Measurements from ENCODE around the gene ACOX2. TPM values are rescaled to one million over a fixed set of nuclear protein-coding genes. Genes with fewer than 3 reads are reported as not detected.

Gene ACOX2
- total and polyA plus RNA-seq, 2 of the 13 experiments (the other 11 are each of a cell fraction or from before 2014, with no cell fraction given), result 42.6 to 98.5 TPM

- Histone ChIP-seq H3K27ac (ENCODE audit: extremely low read length, insufficient read depth, low read length) (no peak overlapping the region), H3K9ac (ENCODE audit: insufficient read depth, low read depth, low read length) (no peak overlapping the region), H3K79me2 (ENCODE audit: insufficient read depth, low read length) (no peaks in the 10 kb centered on the region), H3K4me2 (ENCODE audit: low read depth, low read length) (no peak overlapping the region), H3K27me3 (ENCODE audit: control insufficient read depth in 1 of 2, insufficient read depth in 2 of 2, low read length in 2 of 2) (no peaks in the 10 kb centered on the region), H3K4me1 (ENCODE audit: insufficient read depth, low read length) (peaks cover 72% of the 10 kb centered on the region), H3K4me3 (replicated peaks in 1 of 3; ENCODE audit: insufficient read depth in 1 of 3, low read depth in 2 of 3, low read length in 3 of 3) (no peak overlapping the region), H3K36me3 (replicated peaks in 1 of 2; ENCODE audit: control insufficient read depth in 1 of 2, insufficient read depth in 2 of 2, low read length in 2 of 2) (no peaks in the 10 kb centered on the region), H4K20me1 (ENCODE audit: insufficient read depth, low read length) (no peaks in the 10 kb centered on the region), H2AFZ (ENCODE audit: low read length) (no peak overlapping the region), H3K9me3 (ENCODE audit: low read length) (no peaks in the 10 kb centered on the region)
- POLR2A ChIA-PET, result interaction anchor here (1.4 to 1.7 kb wide), 2 partner anchors 13 to 18 kb away, joined by 3 read pairs; partner anchors contain the start of gene KCTD6
- BruUV-seq (replicated peaks), result no TSS peak
- ATAC-seq (no peak), FAIRE-seq (no peak), DNase-seq (ENCODE audit: low spot score) (no peak)
- 100% methylated on average over 1 of the region's 1 CpG for WGBS (ENCODE audit: low lambda C conversion rate)
- CTCF ChIA-PET (ENCODE audit: low intra/inter-chr PET ratio, low total read pairs), result no interaction called here
- in situ Hi-C loops (cut with HindIII; ENCODE audit: extremely low pct_ligation_motif_present, low pct_unique_long_range_greater_than_20kb) (no loop called here), intact Hi-C loops (cut with micrococcal nuclease; ENCODE audit: unreplicated experiment) (loop anchor here (5.0 kb wide), 1 partner anchor 36 kb away; no protein-coding TSS in a partner anchor)
- TF ChIP-seq ERF (CRISPR knock-in tag; IDR thresholded peaks at IDR 0.05) (no peak), HHEX (CRISPR knock-in tag; IDR thresholded peaks at IDR 0.05) (no peak), ZNF33B (CRISPR knock-in tag; IDR thresholded peaks at IDR 0.05) (no peak), ZNF562 (CRISPR knock-in tag; IDR thresholded peaks at IDR 0.05; ENCODE audit: borderline replicate concordance) (no peak), KDM3A (CRISPR knock-in tag; IDR thresholded peaks at IDR 0.05; ENCODE audit: low read depth) (no peak), ATM (IDR thresholded peaks at IDR 0.05; ENCODE audit: borderline replicate concordance) (no peak), ETV6 (CRISPR knock-in tag; conservative IDR thresholded peaks at IDR 0.05) (no peak), SP5 (CRISPR knock-in tag; IDR thresholded peaks at IDR 0.05; ENCODE audit: borderline replicate concordance, low read depth) (no peak), ZNF282 (IDR thresholded peaks at IDR 0.05; ENCODE audit: partially characterized antibody) (no peak), LCORL (IDR thresholded peaks at IDR 0.05) (no peak), LCORL (CRISPR knock-in tag; IDR thresholded peaks at IDR 0.05) (no peak), ZNF160 (CRISPR knock-in tag; IDR thresholded peaks at IDR 0.05) (no peak), SMYD3 (CRISPR knock-in tag; IDR thresholded peaks at IDR 0.05) (no peak), EEA1 (CRISPR knock-in tag; IDR thresholded peaks at IDR 0.05; ENCODE audit: borderline replicate concordance) (no peak), DRAP1 (CRISPR knock-in tag; IDR thresholded peaks at IDR 0.05) (no peak)
- TF ChIP-seq, protein P1, sequence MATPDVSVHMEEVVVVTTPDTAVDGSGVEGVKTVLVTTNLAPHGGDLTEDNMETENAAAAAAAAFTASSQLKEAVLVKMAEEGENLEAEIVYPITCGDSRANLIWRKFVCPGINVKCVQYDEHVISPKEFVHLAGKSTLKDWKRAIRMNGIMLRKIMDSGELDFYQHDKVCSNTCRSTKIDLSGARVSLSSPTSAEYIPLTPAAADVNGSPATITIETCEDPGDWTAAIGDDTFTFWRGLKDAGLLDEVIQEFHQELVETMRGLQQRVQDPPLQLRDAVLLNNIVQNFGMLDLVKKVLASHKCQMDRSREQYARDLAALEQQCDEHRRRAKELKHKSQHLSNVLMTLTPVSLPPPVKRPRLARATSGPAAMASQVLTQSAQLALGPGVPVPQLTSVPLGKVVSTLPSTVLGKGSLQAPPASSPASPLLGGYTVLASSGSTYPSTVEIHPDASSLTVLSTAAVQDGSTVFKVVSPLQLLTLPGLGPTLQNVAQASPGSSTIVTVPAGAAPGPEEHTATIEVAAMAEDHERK (CRISPR knock-in tag; IDR thresholded peaks at IDR 0.05; ENCODE audit: low read depth), result no peak
Observed at GRCh38 chr3:58473275-58473674, 63.7 kb downstream of the ACOX2 start.
